ENCODE measurements around the gene REEP6.

The REEP6 gene

GRCh38 chr19:1457031-1457739 lies 33.8 kb upstream of the REEP6 start:
- DNase-seq: no peak

DNA sequence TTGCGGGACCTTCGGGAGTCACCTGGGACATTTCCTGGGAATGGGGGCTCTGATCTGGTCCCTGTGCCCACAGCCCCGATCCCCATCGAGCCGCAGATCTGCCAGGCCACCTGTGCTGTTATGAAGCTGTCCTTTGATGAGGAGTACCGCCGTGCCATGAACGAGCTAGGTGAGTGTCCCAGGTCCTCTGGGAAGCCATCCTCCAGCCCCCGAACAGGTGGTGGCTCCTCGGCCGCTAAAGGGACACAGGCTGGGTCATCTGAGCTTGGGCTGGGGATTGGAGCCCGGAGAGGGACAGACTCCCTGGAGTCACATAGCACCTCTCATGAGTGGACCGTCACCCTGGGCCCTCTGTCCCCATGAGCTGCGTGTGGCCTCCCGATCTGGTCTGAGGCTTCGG lies 33.1 kb upstream of the REEP6 start:
- no peak for DNase-seq

DNA sequence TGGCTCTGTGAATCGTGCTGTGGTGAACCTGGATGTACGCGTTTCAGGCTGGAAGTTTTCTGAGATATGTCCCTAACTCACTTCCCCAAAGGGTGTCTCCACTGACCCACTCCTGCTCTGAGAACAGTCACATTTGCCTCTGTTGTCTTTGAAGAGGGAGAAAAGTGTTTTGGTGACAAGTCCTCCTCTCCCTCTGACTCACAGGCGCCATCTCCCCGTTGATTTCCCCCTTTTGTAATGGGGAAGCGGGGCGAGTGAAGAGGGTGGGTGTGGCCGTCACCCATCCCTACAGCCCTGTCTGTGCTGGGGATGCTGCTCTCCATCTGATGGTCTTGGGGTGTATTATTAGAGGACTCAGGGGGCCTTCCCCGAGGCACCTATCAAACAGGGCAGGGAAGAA lies 31.5 kb upstream of the REEP6 start:
- no peak for DNase-seq

DNA sequence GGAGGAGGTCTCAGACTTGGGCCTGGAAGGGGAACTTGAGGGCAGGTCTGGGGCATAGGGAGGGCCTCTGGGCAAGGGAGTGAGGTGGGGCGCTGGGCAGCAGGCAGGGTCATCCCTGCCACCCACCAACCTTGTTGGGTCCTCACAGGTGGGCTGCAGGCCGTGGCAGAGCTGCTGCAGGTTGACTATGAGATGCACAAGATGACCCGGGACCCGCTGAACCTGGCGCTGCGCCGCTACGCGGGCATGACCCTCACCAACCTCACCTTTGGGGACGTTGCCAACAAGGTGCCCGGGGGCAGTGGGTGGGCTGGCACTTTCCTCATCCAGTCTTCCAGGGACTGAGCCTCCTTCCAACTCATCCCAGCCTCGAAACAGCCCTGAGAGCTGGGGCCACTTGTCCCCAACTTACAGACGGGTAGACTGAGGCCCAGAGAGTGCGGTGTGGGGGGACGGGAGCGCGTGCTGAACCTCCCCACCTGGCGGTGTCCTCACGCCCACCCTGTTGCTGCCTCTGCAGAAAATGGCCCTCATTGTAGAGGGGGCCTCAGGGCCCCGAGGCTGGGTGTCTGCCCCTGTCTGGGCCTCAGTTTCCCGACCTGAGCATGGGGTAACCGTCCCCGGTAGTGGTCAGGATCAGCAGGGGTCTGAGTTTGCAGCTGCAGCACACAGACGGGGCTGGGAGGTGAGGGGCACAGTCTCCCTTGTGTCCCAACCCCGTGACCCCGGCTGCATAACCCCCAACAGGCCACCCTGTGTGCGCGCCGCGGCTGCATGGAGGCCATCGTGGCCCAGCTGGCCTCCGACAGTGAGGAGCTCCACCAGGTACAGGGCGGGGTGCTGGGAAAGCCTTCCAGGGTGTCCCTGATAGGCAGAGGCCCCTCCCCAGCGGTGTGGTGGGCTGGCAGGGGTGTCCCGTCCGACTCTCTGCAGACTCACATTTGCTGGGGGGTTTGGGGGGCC lies 30.7 kb upstream of the REEP6 start:
- DNase-seq: no peak

DNA sequence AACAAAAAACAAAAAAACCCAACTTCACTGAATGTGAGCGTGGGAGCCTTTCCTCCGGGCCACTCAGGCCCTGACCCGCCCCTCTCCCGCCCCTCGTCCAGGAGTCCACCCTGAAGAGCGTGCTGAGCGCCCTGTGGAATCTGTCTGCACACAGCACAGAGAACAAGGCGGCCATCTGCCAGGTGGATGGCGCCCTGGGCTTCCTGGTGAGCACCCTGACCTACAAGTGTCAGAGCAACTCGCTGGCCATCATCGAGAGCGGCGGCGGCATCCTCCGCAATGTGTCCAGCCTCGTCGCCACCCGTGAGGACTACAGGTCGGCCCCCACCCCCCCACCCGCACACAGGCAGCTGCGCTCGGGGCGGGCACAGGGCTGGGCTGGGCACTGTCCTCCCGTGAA lies 29.1 kb upstream of the REEP6 start:
- no peak for DNase-seq

DNA sequence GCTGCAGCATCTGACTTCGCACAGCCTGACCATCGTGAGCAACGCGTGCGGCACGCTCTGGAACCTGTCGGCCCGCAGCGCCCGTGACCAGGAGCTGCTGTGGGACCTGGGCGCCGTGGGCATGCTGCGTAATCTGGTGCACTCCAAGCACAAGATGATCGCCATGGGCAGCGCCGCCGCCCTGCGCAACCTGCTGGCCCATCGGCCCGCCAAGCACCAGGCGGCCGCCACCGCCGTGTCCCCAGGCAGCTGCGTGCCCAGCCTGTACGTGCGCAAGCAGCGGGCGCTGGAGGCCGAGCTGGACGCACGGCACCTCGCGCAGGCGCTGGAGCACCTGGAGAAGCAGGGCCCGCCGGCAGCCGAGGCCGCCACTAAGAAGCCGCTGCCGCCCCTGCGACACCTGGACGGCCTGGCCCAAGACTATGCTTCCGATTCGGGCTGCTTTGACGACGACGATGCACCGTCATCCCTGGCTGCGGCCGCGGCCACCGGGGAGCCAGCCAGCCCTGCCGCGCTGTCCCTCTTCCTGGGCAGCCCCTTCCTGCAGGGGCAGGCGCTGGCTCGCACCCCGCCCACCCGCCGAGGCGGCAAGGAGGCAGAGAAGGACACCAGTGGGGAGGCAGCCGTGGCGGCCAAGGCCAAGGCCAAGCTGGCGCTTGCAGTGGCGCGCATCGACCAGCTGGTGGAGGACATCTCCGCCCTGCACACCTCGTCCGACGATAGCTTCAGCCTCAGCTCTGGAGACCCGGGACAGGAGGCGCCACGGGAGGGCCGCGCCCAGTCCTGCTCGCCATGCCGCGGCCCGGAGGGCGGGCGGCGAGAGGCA lies 25.6 kb upstream of the REEP6 start:
- no peak for DNase-seq

DNA sequence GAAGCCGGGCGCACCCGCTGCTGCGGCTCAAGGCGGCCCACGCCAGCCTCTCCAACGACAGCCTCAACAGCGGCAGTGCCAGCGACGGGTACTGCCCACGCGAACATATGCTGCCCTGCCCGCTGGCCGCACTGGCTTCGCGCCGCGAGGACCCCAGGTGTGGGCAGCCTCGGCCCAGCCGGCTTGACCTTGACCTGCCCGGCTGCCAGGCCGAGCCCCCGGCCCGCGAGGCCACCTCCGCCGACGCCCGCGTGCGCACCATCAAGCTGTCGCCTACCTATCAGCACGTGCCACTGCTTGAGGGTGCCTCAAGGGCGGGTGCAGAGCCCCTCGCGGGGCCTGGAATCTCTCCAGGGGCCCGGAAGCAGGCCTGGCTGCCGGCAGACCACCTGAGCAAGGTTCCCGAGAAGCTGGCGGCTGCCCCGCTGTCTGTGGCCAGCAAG lies 24.9 kb upstream of the REEP6 start:
- DNase-seq: no peak

DNA sequence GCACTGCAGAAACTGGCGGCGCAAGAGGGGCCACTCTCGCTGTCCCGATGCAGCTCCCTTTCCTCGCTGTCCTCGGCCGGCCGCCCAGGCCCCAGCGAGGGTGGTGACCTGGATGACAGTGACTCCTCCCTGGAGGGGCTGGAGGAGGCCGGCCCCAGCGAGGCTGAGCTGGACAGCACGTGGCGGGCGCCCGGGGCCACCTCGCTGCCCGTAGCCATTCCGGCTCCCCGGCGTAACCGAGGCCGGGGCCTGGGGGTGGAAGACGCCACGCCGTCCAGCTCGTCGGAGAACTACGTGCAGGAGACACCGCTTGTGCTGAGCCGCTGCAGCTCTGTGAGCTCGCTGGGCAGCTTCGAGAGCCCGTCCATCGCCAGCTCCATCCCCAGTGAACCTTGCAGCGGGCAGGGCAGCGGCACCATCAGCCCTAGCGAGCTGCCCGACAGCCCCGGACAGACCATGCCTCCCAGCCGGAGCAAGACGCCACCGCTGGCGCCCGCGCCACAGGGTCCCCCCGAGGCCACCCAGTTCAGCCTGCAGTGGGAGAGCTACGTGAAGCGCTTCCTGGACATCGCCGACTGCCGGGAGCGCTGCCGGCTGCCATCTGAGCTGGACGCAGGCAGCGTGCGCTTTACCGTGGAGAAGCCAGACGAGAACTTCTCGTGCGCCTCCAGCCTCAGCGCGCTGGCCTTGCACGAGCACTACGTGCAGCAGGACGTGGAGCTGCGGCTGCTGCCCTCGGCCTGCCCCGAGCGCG lies 24.3 kb upstream of the REEP6 start:
- no peak for DNase-seq

- no peak for DNase-seq
These were observed 23.8 kb upstream of the REEP6 start for GRCh38 chr19:1467215-1467489.

- DNase-seq: no peak
These were observed 23.3 kb upstream of the REEP6 start for GRCh38 chr19:1467490-1468273.

GRCh38 chr19:1468274-1468820 lies 22.6 kb upstream of the REEP6 start:
- no peak for DNase-seq

- DNase-seq: no peak
These were observed 22.1 kb upstream of the REEP6 start for GRCh38 chr19:1468821-1469254.

DNA sequence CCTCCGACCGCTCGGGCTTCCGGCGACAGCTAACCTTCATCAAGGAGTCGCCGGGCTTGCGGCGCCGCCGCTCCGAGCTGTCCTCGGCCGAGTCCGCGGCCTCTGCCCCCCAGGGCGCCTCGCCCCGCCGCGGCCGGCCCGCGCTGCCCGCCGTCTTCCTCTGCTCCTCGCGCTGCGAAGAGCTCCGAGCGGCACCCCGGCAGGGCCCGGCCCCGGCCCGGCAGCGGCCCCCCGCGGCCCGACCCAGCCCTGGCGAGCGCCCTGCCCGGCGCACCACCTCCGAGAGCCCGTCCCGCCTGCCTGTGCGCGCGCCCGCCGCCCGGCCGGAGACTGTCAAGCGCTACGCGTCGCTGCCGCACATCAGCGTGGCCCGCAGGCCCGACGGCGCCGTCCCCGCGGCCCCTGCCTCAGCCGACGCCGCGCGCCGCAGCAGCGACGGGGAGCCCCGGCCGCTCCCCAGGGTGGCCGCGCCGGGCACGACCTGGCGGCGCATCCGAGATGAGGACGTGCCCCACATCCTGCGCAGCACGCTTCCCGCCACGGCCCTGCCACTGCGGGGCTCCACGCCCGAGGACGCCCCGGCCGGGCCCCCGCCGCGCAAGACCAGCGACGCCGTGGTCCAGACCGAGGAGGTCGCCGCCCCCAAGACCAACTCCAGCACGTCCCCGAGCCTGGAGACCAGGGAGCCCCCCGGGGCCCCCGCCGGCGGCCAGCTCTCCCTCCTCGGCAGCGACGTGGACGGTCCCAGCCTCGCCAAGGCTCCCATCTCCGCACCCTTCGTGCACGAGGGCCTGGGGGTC lies 21.5 kb upstream of the REEP6 start:
- no peak for DNase-seq

DNA sequence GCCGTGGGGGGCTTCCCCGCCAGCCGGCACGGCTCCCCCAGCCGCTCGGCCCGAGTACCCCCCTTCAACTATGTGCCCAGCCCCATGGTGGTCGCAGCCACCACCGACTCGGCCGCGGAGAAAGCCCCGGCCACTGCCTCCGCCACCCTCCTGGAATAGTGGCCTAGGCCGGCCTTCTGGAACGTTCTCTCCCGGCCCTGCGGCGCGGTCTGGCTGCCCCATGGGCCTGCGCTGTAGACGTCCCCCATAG lies 21.0 kb upstream of the REEP6 start:
- DNase-seq: no peak

DNA sequence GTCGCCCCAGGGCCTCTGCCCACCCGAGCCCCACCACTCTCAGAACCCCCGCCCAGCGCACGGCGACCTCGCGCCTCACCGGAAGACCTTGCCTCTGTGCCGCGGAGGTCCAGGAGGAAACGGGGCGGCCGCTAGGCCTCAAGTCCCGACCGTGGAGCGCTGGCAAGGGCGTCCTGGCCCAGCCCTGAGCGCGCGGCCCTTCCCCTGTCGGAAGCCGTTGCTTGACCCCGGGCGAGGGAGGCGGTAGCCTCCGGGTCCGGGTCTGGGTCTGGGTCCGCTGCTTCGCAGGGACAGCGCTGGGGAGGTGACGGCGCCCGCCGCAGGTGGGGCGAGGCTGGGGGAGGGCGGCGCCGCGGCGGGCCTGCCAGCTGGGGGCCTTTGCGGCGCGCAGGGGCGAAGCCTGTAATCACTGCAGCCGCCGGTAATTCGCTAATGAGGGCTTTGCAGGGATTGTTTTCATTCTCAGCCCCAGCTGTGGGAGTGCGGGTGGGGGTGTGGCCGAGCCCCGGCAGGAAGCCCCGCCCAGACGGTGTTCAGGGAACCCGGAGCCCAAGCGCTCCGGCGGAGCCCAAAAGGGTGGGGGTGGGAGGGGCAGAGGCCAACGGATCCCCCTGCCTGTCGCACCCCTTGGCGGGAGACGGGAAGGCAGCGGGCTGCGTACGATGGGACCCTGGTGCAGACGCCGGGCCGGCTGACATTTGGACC lies 20.5 kb upstream of the REEP6 start:
- DNase-seq: peak; percentile 57 to 94 (median 90)

DNA sequence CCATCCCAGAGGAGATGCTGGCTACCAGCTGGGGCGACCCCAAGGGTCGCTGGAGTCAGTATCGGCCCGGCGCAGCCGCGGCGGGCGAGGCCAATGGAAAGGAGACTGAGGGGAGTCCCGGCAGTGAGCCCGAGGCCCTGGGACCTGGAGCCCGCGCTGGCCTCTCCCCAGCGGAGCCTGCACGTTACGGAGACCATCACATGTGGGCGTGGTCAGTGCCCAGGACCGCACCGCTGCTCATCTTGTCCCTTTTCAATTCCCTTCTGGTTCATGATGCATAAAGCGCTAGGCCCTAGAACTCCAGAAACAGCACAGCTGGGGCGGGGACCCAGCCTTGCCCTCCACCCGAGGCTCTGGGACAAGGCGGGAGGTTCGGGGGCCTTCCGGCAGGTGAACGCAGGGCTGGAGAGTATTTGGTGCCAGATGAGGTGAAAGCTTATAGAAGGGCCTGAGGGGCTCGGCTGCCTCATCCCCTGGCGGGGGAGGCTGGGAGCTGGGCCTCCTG lies 19.9 kb upstream of the REEP6 start:
- DNase-seq: peak; percentile 38 to 69 (median 65)

GRCh38 chr19:1471515-1472160 lies 19.3 kb upstream of the REEP6 start:
- no peak for DNase-seq

DNA sequence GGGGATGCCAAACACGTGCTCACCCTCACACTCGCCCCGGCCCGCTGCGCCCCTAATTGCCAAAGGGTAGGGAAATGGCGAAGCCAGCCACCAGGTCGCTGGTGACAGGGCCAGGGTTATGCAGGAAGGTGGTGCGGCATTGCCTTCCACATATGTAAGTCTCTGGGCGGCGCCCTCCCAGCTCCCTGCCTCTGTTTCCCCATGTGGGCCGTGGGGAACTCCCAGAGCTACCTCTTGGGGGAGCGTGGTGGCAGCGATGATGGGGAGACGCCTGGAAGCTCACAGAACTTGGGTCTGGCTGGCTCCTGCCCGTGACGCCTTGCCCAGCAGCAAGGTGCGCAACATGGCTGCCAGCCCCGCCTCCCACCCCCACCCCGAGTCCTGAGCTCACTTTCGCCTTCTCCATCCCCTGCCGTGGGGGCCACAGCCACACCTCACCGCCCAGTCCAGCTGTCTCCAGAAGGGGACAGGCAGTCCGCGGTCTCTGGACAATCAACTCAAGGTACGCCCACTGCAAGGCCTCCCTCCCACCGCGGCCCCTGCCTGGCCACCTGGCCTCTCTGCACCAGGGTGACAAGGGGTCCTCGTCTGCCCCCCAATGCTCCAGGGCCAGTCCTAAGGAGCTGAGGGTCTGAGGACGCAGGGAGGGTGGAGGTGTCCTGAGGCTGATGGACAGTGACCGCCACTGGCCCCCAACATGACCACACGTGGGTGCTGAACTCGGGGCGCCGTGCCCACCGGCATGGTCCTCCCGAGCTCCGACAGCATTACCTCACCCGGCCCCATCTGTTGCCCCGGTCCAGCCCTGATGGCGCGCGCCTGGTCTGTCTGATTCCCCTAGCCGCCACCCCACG lies 18.5 kb upstream of the REEP6 start:
- no peak for DNase-seq

All from NCI-H1417 (cell line).